ENCODE results near the gene GPHN.

- TF ChIP-seq POLR2AphosphoS5 (IDR thresholded peaks at IDR 0.05; ENCODE audit: low read depth, low read length) (no peak), TAF1 (IDR thresholded peaks at IDR 0.05; ENCODE audit: borderline replicate concordance, insufficient read depth, low read length) (no peak), FOXP2 (optimal IDR thresholded peaks at IDR 0.05; ENCODE audit: borderline replicate concordance, extremely low read depth, extremely low read length, insufficient read depth) (no peak), REST (IDR thresholded peaks at IDR 0.05; ENCODE audit: insufficient read depth in 1 of 2, low read depth in 2 of 2, low read length in 2 of 2) (no peak), SIN3A (IDR thresholded peaks at IDR 0.05; ENCODE audit: borderline replicate concordance, insufficient read depth, low read length) (no peak)
These were observed 105.4 kb downstream of the GPHN start for GRCh38 chr14:66613344-66613743.

All from PFSK-1 (cell line).